MG63 (cell line): ENCODE results near the gene FCN3. TPM values are rescaled to one million over a fixed set of nuclear protein-coding genes. Genes with fewer than 3 reads are reported as not detected.

ENCODE experiments used
- total RNA-seq: library from RNA; depleted of rRNA; stranded (reverse); fragments of >200 nt; shearing (Covaris generic); gene quantifications from 2 replicates; pipeline ENCODE4 v1.2.3, GENCODE V29; 2014; ENCODE audit warnings: low replicate concordance; rRNA removed

FCN3 gene
- total RNA-seq, 1 experiment from 2014 or later = not detected

Other genes with a start within 250 kb of the FCN3 start
- 2.9 and 23.6 TPM in 2 replicates for gene SLC9A1, start 219.7 kb downstream of the FCN3 start, total RNA-seq
- gene WDTC1, start 140.2 kb downstream of the FCN3 start, total RNA-seq = 14.9 and 15.8 TPM in 2 replicates
- 31.8 and 54.2 TPM in 2 replicates for gene TMEM222, start 52.7 kb downstream of the FCN3 start, total RNA-seq
- not detected in 2 replicates for gene SYTL1, start 32.8 kb downstream of the FCN3 start, total RNA-seq
- gene MAP3K6, start 7.9 kb downstream of the FCN3 start, total RNA-seq = 11.5 and 26.9 TPM in 2 replicates
- gene CD164L2, start 8.5 kb upstream of the FCN3 start, total RNA-seq = not detected in 2 replicates
- not detected in 2 replicates for gene GPR3, start 17.8 kb upstream of the FCN3 start, total RNA-seq
- gene WASF2, start 115.3 kb upstream of the FCN3 start, total RNA-seq = 13.9 and 15.5 TPM in 2 replicates
- 10.4 and 11.5 TPM in 2 replicates for gene AHDC1, start 229.3 kb upstream of the FCN3 start, total RNA-seq